HG03108 (cell line): ENCODE data around the gene LGALS3.

Source experiments
- ATAC-seq: cut with Tn5 transposase; IDR thresholded peaks from one replicate; pipeline ENCODE4 v1.9.1; 2021; ENCODE audit warnings: moderate library complexity; ENCODE audit not compliant: unreplicated experiment

LGALS3 gene

GRCh38 chr14:55180434-55180833, 51.4 kb downstream of the LGALS3 start:
- ATAC-seq = peak; percentile 71

- no peak for ATAC-seq
Measured at GRCh38 chr14:55188686-55189295, 59.7 kb downstream of the LGALS3 start.

- no peak for ATAC-seq
Measured at GRCh38 chr14:55190906-55191202, 61.8 kb downstream of the LGALS3 start.

GRCh38 chr14:55191203-55192053, 62.4 kb downstream of the LGALS3 start, which contains the start of gene DLGAP5:
DLGAP5 (minus strand) TSS chr14:55191585; CDS start chr14:55189179, 2,406 bp downstream.
- ATAC-seq = peak; percentile 97

GRCh38 chr14:55192054-55192621, 63.1 kb downstream of the LGALS3 start:
- ATAC-seq = no peak

GRCh38 chr14:55194656-55195355, 65.8 kb downstream of the LGALS3 start:
- ATAC-seq = no peak
